ENCODE results near the gene SFMBT2. TPM values are rescaled to one million over a fixed set of nuclear protein-coding genes. Genes with fewer than 3 reads are reported as not detected.

Gene SFMBT2
- polyA plus RNA-seq, 1 experiment = 0.06 TPM

DNA sequence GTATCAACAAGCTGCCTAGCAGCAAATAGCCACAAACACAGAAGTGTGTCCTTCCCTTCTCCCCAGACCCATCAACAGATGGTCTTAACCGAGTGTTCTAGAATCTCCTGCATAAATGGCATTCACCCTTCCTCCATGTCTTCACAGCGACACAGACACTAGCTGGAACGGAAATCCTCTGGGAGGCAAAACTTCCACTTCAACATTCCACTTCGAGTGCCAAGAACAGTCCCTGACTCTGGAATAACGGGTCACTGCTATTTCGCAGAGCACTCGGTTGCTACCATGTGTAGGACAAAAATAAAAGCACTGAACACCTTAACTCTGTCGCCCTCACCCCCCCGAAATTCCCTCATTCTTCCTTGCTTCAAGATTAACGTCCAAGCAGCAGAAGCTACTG, 65.1 kb downstream of the SFMBT2 start:
- no peaks in the 10 kb centered on the region for H3K27me3 ChIP-seq (ENCODE audit: control insufficient read depth, insufficient read depth, low read length)
- TF ChIP-seq, protein P1, sequence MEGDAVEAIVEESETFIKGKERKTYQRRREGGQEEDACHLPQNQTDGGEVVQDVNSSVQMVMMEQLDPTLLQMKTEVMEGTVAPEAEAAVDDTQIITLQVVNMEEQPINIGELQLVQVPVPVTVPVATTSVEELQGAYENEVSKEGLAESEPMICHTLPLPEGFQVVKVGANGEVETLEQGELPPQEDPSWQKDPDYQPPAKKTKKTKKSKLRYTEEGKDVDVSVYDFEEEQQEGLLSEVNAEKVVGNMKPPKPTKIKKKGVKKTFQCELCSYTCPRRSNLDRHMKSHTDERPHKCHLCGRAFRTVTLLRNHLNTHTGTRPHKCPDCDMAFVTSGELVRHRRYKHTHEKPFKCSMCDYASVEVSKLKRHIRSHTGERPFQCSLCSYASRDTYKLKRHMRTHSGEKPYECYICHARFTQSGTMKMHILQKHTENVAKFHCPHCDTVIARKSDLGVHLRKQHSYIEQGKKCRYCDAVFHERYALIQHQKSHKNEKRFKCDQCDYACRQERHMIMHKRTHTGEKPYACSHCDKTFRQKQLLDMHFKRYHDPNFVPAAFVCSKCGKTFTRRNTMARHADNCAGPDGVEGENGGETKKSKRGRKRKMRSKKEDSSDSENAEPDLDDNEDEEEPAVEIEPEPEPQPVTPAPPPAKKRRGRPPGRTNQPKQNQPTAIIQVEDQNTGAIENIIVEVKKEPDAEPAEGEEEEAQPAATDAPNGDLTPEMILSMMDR (IDR thresholded peaks at IDR 0.05; ENCODE audit: insufficient read depth, low read depth, low read length) = no peak
- ChIA-PET CTCF (no interaction called here), POLR2A (no interaction called here)
- H3K36me3 ChIP-seq (ENCODE audit: control insufficient read depth, insufficient read depth, low read length) = no peaks in the 10 kb centered on the region
- no peak for DNase-seq (ENCODE audit: low read depth)
- H3K4me3 ChIP-seq (ENCODE audit: low read depth, low read length) = no peak overlapping the region

DNA sequence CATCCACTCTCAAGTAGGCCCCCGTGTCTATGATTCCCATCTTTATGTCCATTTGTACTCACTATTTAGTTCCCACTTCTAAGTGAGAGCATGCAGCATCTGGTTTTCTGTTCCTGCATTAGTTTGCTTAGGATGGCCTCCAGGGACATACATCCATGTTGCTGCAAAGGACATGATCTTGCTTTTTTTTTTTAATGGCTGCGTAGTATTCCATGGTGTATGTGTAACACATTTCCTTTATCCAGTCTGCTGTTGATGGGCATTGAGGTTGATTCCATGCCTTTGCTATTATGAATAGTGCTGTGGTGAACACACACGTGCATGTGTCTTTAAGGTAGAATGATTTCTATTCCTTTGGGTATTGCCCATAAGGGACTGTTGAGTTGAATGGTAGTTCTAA, 67.8 kb downstream of the SFMBT2 start:
- DNase-seq (ENCODE audit: low read depth) = no peak
- Histone ChIP-seq H3K4me3 (ENCODE audit: low read depth, low read length) (no peak overlapping the region), H3K36me3 (ENCODE audit: control insufficient read depth, insufficient read depth, low read length) (no peaks in the 10 kb centered on the region), H3K27me3 (ENCODE audit: control insufficient read depth, insufficient read depth, low read length) (no peaks in the 10 kb centered on the region)
- TF ChIP-seq, protein P1 (IDR thresholded peaks at IDR 0.05; ENCODE audit: insufficient read depth, low read depth, low read length) = no peak
- ChIA-PET CTCF (no interaction called here), POLR2A (no interaction called here)

- ChIA-PET POLR2A (no interaction called here), CTCF (no interaction called here)
- H3K4me3 ChIP-seq (ENCODE audit: low read depth, low read length) = no peak overlapping the region
- TF ChIP-seq, protein P1 (IDR thresholded peaks at IDR 0.05; ENCODE audit: insufficient read depth, low read depth, low read length) = no peak
- no peaks in the 10 kb centered on the region for H3K27me3 ChIP-seq (ENCODE audit: control insufficient read depth, insufficient read depth, low read length)
- H3K36me3 ChIP-seq (ENCODE audit: control insufficient read depth, insufficient read depth, low read length) = no peaks in the 10 kb centered on the region
- DNase-seq (ENCODE audit: low read depth) = no peak
Measured at GRCh38 chr10:7340179-7340874, 70.5 kb downstream of the SFMBT2 start.

DNA sequence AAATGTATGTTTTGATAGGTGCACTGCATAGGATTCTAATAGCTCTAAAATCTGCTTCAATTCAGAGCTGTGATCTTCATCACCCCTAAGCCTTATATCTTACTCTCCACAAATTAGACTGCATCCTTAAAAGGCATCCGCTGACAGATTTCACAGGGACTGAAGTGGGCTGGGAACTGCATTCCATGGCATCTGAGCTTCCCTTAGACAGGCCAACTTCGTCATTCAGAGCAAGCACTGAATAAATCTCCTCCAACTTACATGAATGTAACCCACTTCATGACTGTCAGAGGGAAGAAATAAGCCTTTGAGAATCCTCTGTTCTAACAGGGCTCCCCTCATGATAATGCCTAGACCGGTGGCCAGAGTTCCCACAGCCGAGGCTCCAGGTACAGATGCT, 71.3 kb downstream of the SFMBT2 start:
- Histone ChIP-seq H3K36me3 (ENCODE audit: control insufficient read depth, insufficient read depth, low read length) (no peaks in the 10 kb centered on the region), H3K27me3 (ENCODE audit: control insufficient read depth, insufficient read depth, low read length) (no peaks in the 10 kb centered on the region), H3K4me3 (ENCODE audit: low read depth, low read length) (no peak overlapping the region)
- ChIA-PET POLR2A (no interaction called here), CTCF (no interaction called here)
- TF ChIP-seq, protein P1 (IDR thresholded peaks at IDR 0.05; ENCODE audit: insufficient read depth, low read depth, low read length) = no peak
- DNase-seq (ENCODE audit: low read depth) = no peak

- ChIA-PET CTCF (no interaction called here), POLR2A (no interaction called here)
- Histone ChIP-seq H3K27me3 (ENCODE audit: control insufficient read depth, insufficient read depth, low read length) (no peaks in the 10 kb centered on the region), H3K4me3 (ENCODE audit: low read depth, low read length) (no peak overlapping the region), H3K36me3 (ENCODE audit: control insufficient read depth, insufficient read depth, low read length) (no peaks in the 10 kb centered on the region)
- TF ChIP-seq, protein P1 (IDR thresholded peaks at IDR 0.05; ENCODE audit: insufficient read depth, low read depth, low read length) = no peak
- DNase-seq (ENCODE audit: low read depth) = no peak
Measured at GRCh38 chr10:7338469-7338868, 72.4 kb downstream of the SFMBT2 start.
